CD4-positive, alpha-beta T cell treated with Interleukin-6 at 100 ng/mL for 8 hours (primary cell): Measurements from ENCODE around the gene DAB1.

Experiments used
- DNase-seq: peaks from one replicate; pipeline ENCODE4 v3.0.0-alpha.2; 2020; ENCODE audit warnings: mixed read lengths, low spot score

DAB1 gene

GRCh38 chr1:57067863-57068262 is 356.0 kb downstream of the DAB1 start:
- DNase-seq = no peak

- no peak for DNase-seq
These were observed 356.8 kb downstream of the DAB1 start for GRCh38 chr1:57066980-57067610.

GRCh38 chr1:57065442-57065841 is 358.4 kb downstream of the DAB1 start:
- no peak for DNase-seq

- DNase-seq = no peak
These were observed 359.3 kb downstream of the DAB1 start for GRCh38 chr1:57064379-57065140.

GRCh38 chr1:57063406-57064125 is 360.3 kb downstream of the DAB1 start:
- no peak for DNase-seq

- DNase-seq = no peak
These were observed 362.5 kb downstream of the DAB1 start for GRCh38 chr1:57061369-57061768.

- DNase-seq = no peak
These were observed 363.4 kb downstream of the DAB1 start for GRCh38 chr1:57060451-57060850.

- no peak for DNase-seq
These were observed 365.0 kb downstream of the DAB1 start for GRCh38 chr1:57058652-57059501.

- no peak for DNase-seq
These were observed 375.0 kb downstream of the DAB1 start for GRCh38 chr1:57048856-57049255.

GRCh38 chr1:57046462-57046861 is 377.4 kb downstream of the DAB1 start:
- no peak for DNase-seq

- no peak for DNase-seq
These were observed 382.0 kb downstream of the DAB1 start for GRCh38 chr1:57041901-57042300.

- DNase-seq = no peak
These were observed 383.0 kb downstream of the DAB1 start for GRCh38 chr1:57040811-57041210.

GRCh38 chr1:57036641-57037579 is 386.9 kb downstream of the DAB1 start:
- DNase-seq = no peak

- DNase-seq = no peak
These were observed 389.1 kb downstream of the DAB1 start for GRCh38 chr1:57034713-57035112.

- DNase-seq = no peak
These were observed 390.4 kb downstream of the DAB1 start for GRCh38 chr1:57033222-57034001.

- no peak for DNase-seq
These were observed 397.1 kb downstream of the DAB1 start for GRCh38 chr1:57026624-57027354.

GRCh38 chr1:57024855-57025254 is 399.0 kb downstream of the DAB1 start:
- no peak for DNase-seq

- DNase-seq = no peak
These were observed 399.4 kb downstream of the DAB1 start for GRCh38 chr1:57024428-57024827.

- DNase-seq = no peak
These were observed 403.6 kb downstream of the DAB1 start for GRCh38 chr1:57020216-57020615.
